ENCODE results near the gene DNHD1.

DNA sequence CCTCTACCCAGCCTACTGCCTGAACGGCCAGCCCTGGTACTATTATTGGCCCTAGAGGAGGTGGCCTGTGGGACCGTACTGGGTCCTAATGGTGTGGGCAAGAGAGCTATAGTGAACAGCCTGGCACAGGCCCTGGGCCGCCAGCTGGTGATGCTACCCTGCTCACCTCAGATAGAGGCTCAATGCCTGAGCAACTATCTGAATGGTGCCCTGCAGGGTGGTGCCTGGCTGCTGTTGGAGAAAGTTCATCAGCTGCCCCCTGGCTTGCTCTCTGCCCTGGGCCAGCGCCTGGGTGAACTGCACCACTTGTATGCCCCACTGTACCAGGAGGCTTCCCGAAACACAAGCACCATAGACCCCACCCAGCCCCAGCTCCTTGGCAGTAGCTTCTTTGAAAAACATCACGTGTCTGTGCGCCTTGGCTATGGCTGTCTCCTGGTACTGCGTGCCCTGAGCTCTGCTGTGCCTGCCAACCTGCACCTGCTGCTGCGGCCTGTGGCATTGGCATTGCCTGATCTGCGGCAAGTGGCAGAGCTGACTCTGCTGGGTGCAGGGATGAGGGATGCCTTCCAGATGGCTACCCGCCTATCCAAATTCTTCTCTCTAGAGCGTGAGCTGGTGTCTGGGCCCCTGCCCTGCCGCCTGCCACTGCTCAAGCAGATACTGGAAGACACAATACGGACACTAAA lies 49.0 kb downstream of the DNHD1 start:
- TF ChIP-seq, protein P1, sequence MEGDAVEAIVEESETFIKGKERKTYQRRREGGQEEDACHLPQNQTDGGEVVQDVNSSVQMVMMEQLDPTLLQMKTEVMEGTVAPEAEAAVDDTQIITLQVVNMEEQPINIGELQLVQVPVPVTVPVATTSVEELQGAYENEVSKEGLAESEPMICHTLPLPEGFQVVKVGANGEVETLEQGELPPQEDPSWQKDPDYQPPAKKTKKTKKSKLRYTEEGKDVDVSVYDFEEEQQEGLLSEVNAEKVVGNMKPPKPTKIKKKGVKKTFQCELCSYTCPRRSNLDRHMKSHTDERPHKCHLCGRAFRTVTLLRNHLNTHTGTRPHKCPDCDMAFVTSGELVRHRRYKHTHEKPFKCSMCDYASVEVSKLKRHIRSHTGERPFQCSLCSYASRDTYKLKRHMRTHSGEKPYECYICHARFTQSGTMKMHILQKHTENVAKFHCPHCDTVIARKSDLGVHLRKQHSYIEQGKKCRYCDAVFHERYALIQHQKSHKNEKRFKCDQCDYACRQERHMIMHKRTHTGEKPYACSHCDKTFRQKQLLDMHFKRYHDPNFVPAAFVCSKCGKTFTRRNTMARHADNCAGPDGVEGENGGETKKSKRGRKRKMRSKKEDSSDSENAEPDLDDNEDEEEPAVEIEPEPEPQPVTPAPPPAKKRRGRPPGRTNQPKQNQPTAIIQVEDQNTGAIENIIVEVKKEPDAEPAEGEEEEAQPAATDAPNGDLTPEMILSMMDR (IDR thresholded peaks at IDR 0.05 in 4 of 5, conservative IDR thresholded peaks at IDR 0.05 in 1 of 5), result no peak
- TF ChIP-seq POLR2A (IDR thresholded peaks at IDR 0.05), result no peak
